Heart left ventricle (tissue), 13 donors: ENCODE results near the gene UGT1A1.

Experiments
- POLR2A ChIP-seq, 2 donors: fragments of 450-650 bp; IDR thresholded peaks; one replicate each; pipeline ENCODE4 v1.6.1; 2017; ENCODE audit warnings: antibody characterized with exemption in 2 of 2, mild to moderate bottlenecking in 2 of 2, moderate library complexity in 2 of 2
- TF ChIP-seq, protein P1 (sequence below), 12 donors: fragments of 200-600 bp; sonication (generic) in 4 of 12; IDR thresholded peaks; one replicate each; pipeline versions ENCODE4 v1.5.0 to v1.8.0; 2018 to 2022; ENCODE audit warnings: antibody characterized with exemption in 12 of 12, mild to moderate bottlenecking in 5 of 12
- donor health status: ischemic (EF 13 %, LVEDD 7.1; RV severe dilation, severe dysfunction).
- donor health status: DM: no; HTN: yes; CAD: no.
- donor health status: DM: no; HTN: no; CAD: no.
- donor health status: ischemic (EF 25% LVEDD 6.9; RV normal size, moderate dysfunction).
- donor health status: ischemic (EF 25% LVEDD 5.7; RV mildly dilated, moderate dysfunction).
- donor health status: ischemic (EF 35%, LVEDD 5.7; RV mildly dilated, moderate dysfunction).
- donor health status: nonischemic (EF 11% LVEDD 7.7; RV severe dilation, severe dysfunction).
- donor health status: DM: yes; HTN: yes; CAD: no.
- donor health status: PGD.
- donor health status: ischemic (EF 29% LVEDD 5.4; RV normal size, mild dysfunction).
- donor health status: nonischemic (EF 23%, LVEDD 6.1; RV moderate dilation, normal function).

DNA sequence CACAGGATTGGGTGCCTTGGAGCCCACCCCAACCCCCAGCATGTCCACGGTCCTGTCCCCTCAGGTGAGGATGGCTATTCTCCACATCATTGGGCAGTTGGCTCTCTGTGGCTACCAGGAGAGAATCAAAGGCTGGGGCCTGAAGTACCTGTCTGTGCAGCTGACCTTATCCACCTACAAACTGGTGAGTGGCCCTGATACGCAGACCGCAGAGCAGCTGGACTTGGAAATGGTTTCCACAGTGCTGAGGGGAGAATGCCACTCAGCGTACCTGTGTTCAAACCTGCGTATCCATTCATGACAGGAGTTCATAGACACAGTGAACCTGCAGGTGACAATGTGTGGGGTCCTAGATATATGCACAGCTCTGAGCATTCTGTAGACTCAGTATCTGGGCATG is 39.6 kb downstream of the UGT1A1 start:
- TF ChIP-seq, protein P1, sequence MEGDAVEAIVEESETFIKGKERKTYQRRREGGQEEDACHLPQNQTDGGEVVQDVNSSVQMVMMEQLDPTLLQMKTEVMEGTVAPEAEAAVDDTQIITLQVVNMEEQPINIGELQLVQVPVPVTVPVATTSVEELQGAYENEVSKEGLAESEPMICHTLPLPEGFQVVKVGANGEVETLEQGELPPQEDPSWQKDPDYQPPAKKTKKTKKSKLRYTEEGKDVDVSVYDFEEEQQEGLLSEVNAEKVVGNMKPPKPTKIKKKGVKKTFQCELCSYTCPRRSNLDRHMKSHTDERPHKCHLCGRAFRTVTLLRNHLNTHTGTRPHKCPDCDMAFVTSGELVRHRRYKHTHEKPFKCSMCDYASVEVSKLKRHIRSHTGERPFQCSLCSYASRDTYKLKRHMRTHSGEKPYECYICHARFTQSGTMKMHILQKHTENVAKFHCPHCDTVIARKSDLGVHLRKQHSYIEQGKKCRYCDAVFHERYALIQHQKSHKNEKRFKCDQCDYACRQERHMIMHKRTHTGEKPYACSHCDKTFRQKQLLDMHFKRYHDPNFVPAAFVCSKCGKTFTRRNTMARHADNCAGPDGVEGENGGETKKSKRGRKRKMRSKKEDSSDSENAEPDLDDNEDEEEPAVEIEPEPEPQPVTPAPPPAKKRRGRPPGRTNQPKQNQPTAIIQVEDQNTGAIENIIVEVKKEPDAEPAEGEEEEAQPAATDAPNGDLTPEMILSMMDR (IDR thresholded peaks at IDR 0.05): no peak
- TF ChIP-seq POLR2A (IDR thresholded peaks at IDR 0.05): no peak
